MCF 10A (cell line): ENCODE results near the gene THRB. TPM values are rescaled to one million over a fixed set of nuclear protein-coding genes. Genes with fewer than 3 reads are reported as not detected.
A peak's percentile ranks its signal among the peaks of the same experiment; 100 is the strongest.

Experiments used
- BruUV-seq: library from RNA; stranded (reverse); fragments of 400-500 nt; replicated peaks from 2 replicates; lab custom pipeline; 2021; lab: Mats Ljungman, UMichigan
- CTCF ChIA-PET: fragments of 300-600 bp; sonication (Branson Sonifier 250); formaldehyde crosslinking; extraction: SDS; loops from one replicate; lab custom pipeline; 2021; ENCODE audit warnings: antibody characterized with exemption, inconsistent platforms; lab: Yijun Ruan, JAX
- POLR2A ChIA-PET: fragments of 300-600, 350-650 bp; sonication (Branson Sonifier 250); formaldehyde crosslinking; extraction: SDS; loops from one replicate; lab custom pipeline; 2020; ENCODE audit warnings: antibody characterized with exemption, inconsistent platforms; lab: Yijun Ruan, JAX
- DNase-seq: peaks from one replicate; pipeline ENCODE4 v3.0.0-alpha.2; 2018; ENCODE audit not compliant: unreplicated experiment
- H3K27ac Mint-ChIP-seq: one replicate; pipeline ENCODE4 v1.8.0; 2022; ENCODE audit warnings: mild to moderate bottlenecking, low read depth, mixed read lengths; ENCODE audit not compliant: unreplicated experiment
- H3K27me3 Mint-ChIP-seq: one replicate; pipeline ENCODE4 v1.8.0; 2022; ENCODE audit warnings: mixed read lengths; ENCODE audit not compliant: insufficient read depth, unreplicated experiment
- H3K36me3 Mint-ChIP-seq: one replicate; pipeline ENCODE4 v1.8.0; 2022; ENCODE audit warnings: mild to moderate bottlenecking, moderate library complexity, mixed read lengths; ENCODE audit not compliant: insufficient read depth, unreplicated experiment
- H3K4me1 Mint-ChIP-seq: one replicate; pipeline ENCODE4 v1.8.0; 2022; ENCODE audit warnings: mixed read lengths; ENCODE audit not compliant: insufficient read depth, unreplicated experiment
- H3K4me3 Mint-ChIP-seq: one replicate; pipeline ENCODE4 v1.8.0; 2022; ENCODE audit warnings: mild to moderate bottlenecking, moderate library complexity, mixed read lengths; ENCODE audit not compliant: unreplicated experiment
- H3K9me3 Mint-ChIP-seq: one replicate; pipeline ENCODE4 v1.8.0; 2022; ENCODE audit warnings: mixed read lengths; ENCODE audit not compliant: unreplicated experiment
- intact Hi-C: fragments of 100-400 bp; cut with micrococcal nuclease; formaldehyde crosslinking; loops from 2 replicates; pipeline ENCODE4 v1.14.1; 2022
- total RNA-seq: library from RNA; stranded (reverse); gene quantifications from 2 replicates; pipeline ENCODE4 v1.2.3, GENCODE V29; 2022
- TF ChIP-seq, protein P1 (sequence below): fragments of 200-600 bp; IDR thresholded peaks from one replicate; pipeline ENCODE4 v1.8.0; 2022; ENCODE audit warnings: antibody characterized with exemption, mild to moderate bottlenecking; ENCODE audit not compliant: unreplicated experiment

The THRB gene
- total RNA-seq, 1 experiment from 2014 or later, result 4.2 TPM

DNA sequence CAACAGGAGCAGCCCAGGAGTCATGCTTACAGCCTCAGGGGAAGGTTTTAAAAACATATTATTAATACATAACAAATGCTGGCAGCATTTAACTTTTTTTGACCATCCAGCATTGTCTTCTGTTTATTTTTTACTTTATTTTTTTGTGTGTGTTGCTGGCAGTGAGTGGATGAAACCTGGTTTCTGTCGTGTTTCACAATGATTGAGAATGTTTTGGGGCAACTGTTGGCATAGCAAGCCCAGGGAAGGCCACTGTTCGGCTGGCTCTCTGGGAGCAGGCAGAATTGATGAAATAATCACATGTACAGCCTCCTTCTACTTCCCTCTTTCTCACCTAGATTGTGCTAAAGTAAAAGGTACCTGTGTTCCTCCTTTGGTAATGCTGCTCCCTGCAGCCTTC, 359.4 kb downstream of the THRB start:
- Mint-ChIP-seq H3K9me3 (no peaks in the 10 kb centered on the region), H3K4me1 (peaks cover 38% of the 10 kb centered on the region), H3K36me3 (peaks cover 13% of the 10 kb centered on the region), H3K27ac (peak overlapping the region; percentile 72), H3K4me3 (no peak overlapping the region), H3K27me3 (no peaks in the 10 kb centered on the region)
- TF ChIP-seq, protein P1, sequence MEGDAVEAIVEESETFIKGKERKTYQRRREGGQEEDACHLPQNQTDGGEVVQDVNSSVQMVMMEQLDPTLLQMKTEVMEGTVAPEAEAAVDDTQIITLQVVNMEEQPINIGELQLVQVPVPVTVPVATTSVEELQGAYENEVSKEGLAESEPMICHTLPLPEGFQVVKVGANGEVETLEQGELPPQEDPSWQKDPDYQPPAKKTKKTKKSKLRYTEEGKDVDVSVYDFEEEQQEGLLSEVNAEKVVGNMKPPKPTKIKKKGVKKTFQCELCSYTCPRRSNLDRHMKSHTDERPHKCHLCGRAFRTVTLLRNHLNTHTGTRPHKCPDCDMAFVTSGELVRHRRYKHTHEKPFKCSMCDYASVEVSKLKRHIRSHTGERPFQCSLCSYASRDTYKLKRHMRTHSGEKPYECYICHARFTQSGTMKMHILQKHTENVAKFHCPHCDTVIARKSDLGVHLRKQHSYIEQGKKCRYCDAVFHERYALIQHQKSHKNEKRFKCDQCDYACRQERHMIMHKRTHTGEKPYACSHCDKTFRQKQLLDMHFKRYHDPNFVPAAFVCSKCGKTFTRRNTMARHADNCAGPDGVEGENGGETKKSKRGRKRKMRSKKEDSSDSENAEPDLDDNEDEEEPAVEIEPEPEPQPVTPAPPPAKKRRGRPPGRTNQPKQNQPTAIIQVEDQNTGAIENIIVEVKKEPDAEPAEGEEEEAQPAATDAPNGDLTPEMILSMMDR, result no peak
- intact Hi-C loops, result no loop called here
- CTCF ChIA-PET, result interaction anchor here (1.0 kb wide), 1 partner anchor 103 kb away, joined by 3 read pairs; no protein-coding TSS in a partner anchor
- POLR2A ChIA-PET, result no interaction called here
- no TSS peak for BruUV-seq
- peak; percentile 47 for DNase-seq

GRCh38 chr3:24133942-24134341, 360.7 kb downstream of the THRB start:
- Mint-ChIP-seq H3K4me3 (no peak overlapping the region), H3K27ac (peak overlapping the region; percentile 72), H3K27me3 (no peaks in the 10 kb centered on the region), H3K36me3 (peaks cover 16% of the 10 kb centered on the region), H3K9me3 (no peaks in the 10 kb centered on the region), H3K4me1 (peaks cover 50% of the 10 kb centered on the region)
- intact Hi-C loops, result no loop called here
- no TSS peak for BruUV-seq
- TF ChIP-seq, protein P1, result no peak
- ChIA-PET CTCF (interaction anchor here (0.5 kb wide), 1 partner anchor 173 kb away, joined by 3 read pairs; no protein-coding TSS in a partner anchor), POLR2A (no interaction called here)
- DNase-seq, result no peak

DNA sequence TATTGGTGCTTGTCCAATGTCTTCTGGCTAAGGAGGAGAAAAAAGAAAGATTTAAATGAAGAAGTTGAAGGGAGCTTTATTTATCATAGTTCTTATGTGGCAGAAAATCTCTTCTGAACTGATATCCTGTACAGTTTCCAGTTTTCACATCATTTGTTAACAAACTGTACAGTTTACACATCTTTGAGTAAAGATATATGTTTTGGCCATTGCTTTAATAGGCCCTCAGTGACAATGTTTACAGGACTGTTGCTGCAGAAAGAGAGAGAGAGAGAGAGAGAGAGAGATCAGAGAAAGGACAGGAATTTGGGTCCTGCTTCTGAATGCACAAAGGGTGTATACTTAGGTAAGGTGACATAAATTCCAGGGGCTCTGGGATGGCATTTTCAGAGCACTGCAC, 361.2 kb downstream of the THRB start:
- peaks cover 50% of the 10 kb centered on the region for H3K4me1 Mint-ChIP-seq
- intact Hi-C loops, result no loop called here
- peak overlapping the region; percentile 71 for H3K27ac Mint-ChIP-seq
- H3K4me3 Mint-ChIP-seq, result no peak overlapping the region
- ChIA-PET POLR2A (no interaction called here), CTCF (interaction anchor here (1.6 kb wide), 1 partner anchor 52 kb away, joined by 4 read pairs; no protein-coding TSS in a partner anchor)
- DNase-seq, result no peak
- H3K27me3 Mint-ChIP-seq, result no peaks in the 10 kb centered on the region
- TF ChIP-seq, protein P1, result no peak
- no TSS peak for BruUV-seq
- peaks cover 16% of the 10 kb centered on the region for H3K36me3 Mint-ChIP-seq
- H3K9me3 Mint-ChIP-seq, result no peaks in the 10 kb centered on the region

DNA sequence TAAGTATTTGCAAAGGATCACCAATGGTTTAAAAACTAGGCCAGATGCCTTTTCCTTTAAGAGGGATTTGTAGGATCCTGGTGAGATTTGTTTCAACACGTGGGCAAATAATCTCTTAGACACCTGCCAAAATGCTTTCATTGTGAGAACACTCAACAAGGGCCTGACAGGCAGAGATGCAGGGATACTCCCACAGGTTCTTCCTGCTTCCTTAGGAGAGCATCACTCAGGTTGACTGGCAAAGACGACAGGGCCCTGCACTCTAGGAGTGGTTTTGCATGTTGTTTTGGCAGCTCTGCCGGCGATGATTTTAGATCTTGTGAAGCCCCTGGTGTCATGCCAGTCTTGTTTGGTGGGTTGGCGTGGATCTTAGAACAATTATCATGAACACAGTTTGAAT, 365.1 kb downstream of the THRB start:
- peaks cover 4% of the 10 kb centered on the region for H3K36me3 Mint-ChIP-seq
- DNase-seq, result peak; percentile 61
- peaks cover 30% of the 10 kb centered on the region for H3K4me1 Mint-ChIP-seq
- H3K4me3 Mint-ChIP-seq, result no peak overlapping the region
- H3K9me3 Mint-ChIP-seq, result no peaks in the 10 kb centered on the region
- BruUV-seq, result no TSS peak
- no peaks in the 10 kb centered on the region for H3K27me3 Mint-ChIP-seq
- TF ChIP-seq, protein P1, result no peak
- ChIA-PET POLR2A (interaction anchor here (0.7 to 2.4 kb wide), 6 partner anchors 9 to 213 kb away, joined by 3 to 16 read pairs (median 5); partner anchors contain the start of genes NKIRAS1 and RPL15), CTCF (no interaction called here)
- intact Hi-C loops, result no loop called here
- H3K27ac Mint-ChIP-seq, result peak overlapping the region; percentile 88
